ENCODE measurements around the gene RSAD2.

DNA sequence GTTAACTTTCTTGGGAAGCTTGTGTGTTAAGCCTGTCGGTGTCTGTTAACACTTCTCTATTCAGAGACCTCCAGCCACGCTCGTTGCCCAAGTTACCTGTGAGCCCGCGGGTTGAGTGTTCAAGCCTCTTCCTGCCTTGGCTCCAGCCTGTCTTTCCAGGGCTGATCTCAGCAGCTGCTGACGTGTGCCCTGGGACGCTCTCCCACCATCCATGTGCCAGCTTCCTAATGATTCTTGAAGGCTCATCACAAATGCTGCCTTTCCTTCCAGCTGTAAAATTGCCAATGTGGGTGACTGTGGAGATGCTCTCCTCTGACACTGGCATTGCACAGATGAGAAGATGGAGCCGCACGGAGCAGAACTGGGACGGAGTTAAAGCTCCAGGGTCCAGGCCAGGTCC is 45.7 kb downstream of the RSAD2 start:
- TF ChIP-seq, protein P1, sequence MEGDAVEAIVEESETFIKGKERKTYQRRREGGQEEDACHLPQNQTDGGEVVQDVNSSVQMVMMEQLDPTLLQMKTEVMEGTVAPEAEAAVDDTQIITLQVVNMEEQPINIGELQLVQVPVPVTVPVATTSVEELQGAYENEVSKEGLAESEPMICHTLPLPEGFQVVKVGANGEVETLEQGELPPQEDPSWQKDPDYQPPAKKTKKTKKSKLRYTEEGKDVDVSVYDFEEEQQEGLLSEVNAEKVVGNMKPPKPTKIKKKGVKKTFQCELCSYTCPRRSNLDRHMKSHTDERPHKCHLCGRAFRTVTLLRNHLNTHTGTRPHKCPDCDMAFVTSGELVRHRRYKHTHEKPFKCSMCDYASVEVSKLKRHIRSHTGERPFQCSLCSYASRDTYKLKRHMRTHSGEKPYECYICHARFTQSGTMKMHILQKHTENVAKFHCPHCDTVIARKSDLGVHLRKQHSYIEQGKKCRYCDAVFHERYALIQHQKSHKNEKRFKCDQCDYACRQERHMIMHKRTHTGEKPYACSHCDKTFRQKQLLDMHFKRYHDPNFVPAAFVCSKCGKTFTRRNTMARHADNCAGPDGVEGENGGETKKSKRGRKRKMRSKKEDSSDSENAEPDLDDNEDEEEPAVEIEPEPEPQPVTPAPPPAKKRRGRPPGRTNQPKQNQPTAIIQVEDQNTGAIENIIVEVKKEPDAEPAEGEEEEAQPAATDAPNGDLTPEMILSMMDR (IDR thresholded peaks at IDR 0.05; ENCODE audit: low read length) = no peak
- TF ChIP-seq EZH2 (optimal IDR thresholded peaks at IDR 0.05; ENCODE audit: low read depth, low read length) = no peak

All from MM.1S (cell line).